Measurements from ENCODE around the gene NF1.

DNA sequence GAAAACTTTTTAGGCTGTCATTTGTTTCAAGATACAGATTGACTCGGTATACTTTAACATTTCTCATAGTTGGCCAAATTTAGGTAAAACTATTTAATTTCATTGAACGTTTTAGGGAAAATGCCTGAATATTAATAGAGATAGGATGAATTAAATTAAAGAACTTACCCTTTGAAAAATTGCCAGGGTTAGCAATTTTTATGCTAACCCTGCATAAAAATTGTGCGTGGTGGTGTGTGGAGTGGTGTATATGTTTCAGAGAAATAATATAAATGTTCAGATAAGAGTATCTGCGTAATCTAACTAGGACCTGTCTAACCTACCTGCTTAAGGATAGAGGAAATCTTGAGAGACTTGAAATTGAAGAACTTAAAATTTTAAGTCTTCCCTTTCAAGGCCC is 21.4 kb downstream of the NF1 start:
- TF ChIP-seq CTCF (IDR thresholded peaks at IDR 0.05 in 4 of 5, conservative IDR thresholded peaks at IDR 0.05 in 1 of 5) (no peak), POLR2A (IDR thresholded peaks at IDR 0.05) (no peak)
